PC-9 (cell line): Measurements from ENCODE around the gene FPR1. TPM values are rescaled to one million over a fixed set of nuclear protein-coding genes. Genes with fewer than 3 reads are reported as not detected.
"Not testable (repeated sequence)": the region's sequence is repeated elsewhere in the genome, so short reads cannot be mapped to it uniquely, and the experiment has no call there.

ENCODE experiments used
- BruUV-seq: library from RNA; stranded (reverse); fragments of 400-500 nt; replicated peaks from 2 replicates; lab custom pipeline; 2021; lab: Mats Ljungman, UMichigan
- CTCF ChIA-PET: fragments of 300-600 bp; sonication (Branson Sonifier 250); formaldehyde crosslinking; loops from one replicate; lab custom pipeline; 2022; ENCODE audit warnings: antibody characterized with exemption; lab: Charles Lee
- POLR2A ChIA-PET: fragments of 300-600 bp; sonication (Branson Sonifier 250); formaldehyde crosslinking; loops from one replicate; lab custom pipeline; 2022; ENCODE audit warnings: antibody characterized with exemption; ENCODE audit not compliant: unreplicated experiment; lab: Charles Lee
- DNase-seq, 2 experiments: peaks; one replicate each; pipeline versions ENCODE4 v3.0.0 to v3.0.0-alpha.2; 2015 to 2022; ENCODE audit warnings: mixed read lengths in 1 of 2
- H2AFZ ChIP-seq: fragments of 200-600 bp; sonication (generic); 2 replicates; pipeline ENCODE4 v1.8.1; 2017; ENCODE audit warnings: antibody characterized with exemption
- H3F3A ChIP-seq: fragments of 200-600 bp; sonication (generic); 2 replicates; pipeline ENCODE4 v1.8.1; 2017; ENCODE audit warnings: antibody characterized with exemption, mild to moderate bottlenecking, low read depth; ENCODE audit not compliant: insufficient read depth
- H3K27ac ChIP-seq: fragments of 200-600 bp; sonication (generic); 2 replicates; pipeline ENCODE4 v1.6.1; 2016; ENCODE audit warnings: mixed run types
- H3K27me3 ChIP-seq: fragments of 200-600 bp; sonication (generic); 2 replicates; pipeline ENCODE4 v1.6.1; 2016; ENCODE audit warnings: low read depth, mixed run types; ENCODE audit not compliant: insufficient read depth
- H3K36me3 ChIP-seq: fragments of 200-600 bp; sonication (generic); 2 replicates; pipeline ENCODE4 v1.6.1; 2016; ENCODE audit warnings: low read depth, mixed run types
- H3K4me1 ChIP-seq: fragments of 200-600 bp; sonication (generic); replicated peaks from 2 replicates; pipeline ENCODE4 v1.6.1; 2016; ENCODE audit warnings: mixed run types; ENCODE audit not compliant: insufficient read depth
- H3K4me2 ChIP-seq: fragments of 200-600 bp; sonication (generic); 2 replicates; pipeline ENCODE4 v1.6.1; 2017; ENCODE audit warnings: mixed run types
- H3K4me3 ChIP-seq: fragments of 200-600 bp; sonication (generic); 2 replicates; pipeline ENCODE4 v1.6.1; 2016; ENCODE audit warnings: mixed run types
- H3K79me2 ChIP-seq: fragments of 200-600 bp; sonication (generic); 2 replicates; pipeline ENCODE4 v1.6.1; 2017; ENCODE audit warnings: low read depth, mixed run types
- H3K9me2 ChIP-seq: fragments of 200-600 bp; sonication (generic); 2 replicates; pipeline ENCODE4 v1.8.1; 2017; ENCODE audit warnings: mild to moderate bottlenecking; ENCODE audit not compliant: insufficient read depth
- H3K9me3 ChIP-seq: fragments of 200-600 bp; sonication (generic); 2 replicates; pipeline ENCODE4 v1.8.1; 2016; ENCODE audit warnings: low read depth; ENCODE audit not compliant: insufficient read depth
- H4K20me1 ChIP-seq: fragments of 200-600 bp; sonication (generic); 2 replicates; pipeline ENCODE4 v1.8.1; 2017; ENCODE audit not compliant: insufficient read depth
- EZH2 ChIP-seq: fragments of 200-600 bp; sonication (generic); IDR thresholded peaks from 2 replicates; pipeline ENCODE4 v1.8.0; 2017; ENCODE audit warnings: antibody characterized with exemption, low read depth
- intact Hi-C: fragments of 100-400 bp; cut with micrococcal nuclease; formaldehyde crosslinking; loops from one replicate; pipeline ENCODE4 v1.10.0; 2022; ENCODE audit not compliant: unreplicated experiment
- total RNA-seq: library from RNA; stranded (reverse); gene quantifications from 2 replicates; pipeline ENCODE4 v1.2.3, GENCODE V29; 2021
- TF ChIP-seq, protein P1 (sequence below): fragments of 200-600 bp; sonication (generic); conservative IDR thresholded peaks from 2 replicates; pipeline ENCODE4 v1.6.1; 2017; ENCODE audit warnings: mixed run types, antibody characterized with exemption, mild to moderate bottlenecking, moderate library complexity

Gene FPR1
- total RNA-seq, 1 experiment from 2014 or later = not detected

DNA sequence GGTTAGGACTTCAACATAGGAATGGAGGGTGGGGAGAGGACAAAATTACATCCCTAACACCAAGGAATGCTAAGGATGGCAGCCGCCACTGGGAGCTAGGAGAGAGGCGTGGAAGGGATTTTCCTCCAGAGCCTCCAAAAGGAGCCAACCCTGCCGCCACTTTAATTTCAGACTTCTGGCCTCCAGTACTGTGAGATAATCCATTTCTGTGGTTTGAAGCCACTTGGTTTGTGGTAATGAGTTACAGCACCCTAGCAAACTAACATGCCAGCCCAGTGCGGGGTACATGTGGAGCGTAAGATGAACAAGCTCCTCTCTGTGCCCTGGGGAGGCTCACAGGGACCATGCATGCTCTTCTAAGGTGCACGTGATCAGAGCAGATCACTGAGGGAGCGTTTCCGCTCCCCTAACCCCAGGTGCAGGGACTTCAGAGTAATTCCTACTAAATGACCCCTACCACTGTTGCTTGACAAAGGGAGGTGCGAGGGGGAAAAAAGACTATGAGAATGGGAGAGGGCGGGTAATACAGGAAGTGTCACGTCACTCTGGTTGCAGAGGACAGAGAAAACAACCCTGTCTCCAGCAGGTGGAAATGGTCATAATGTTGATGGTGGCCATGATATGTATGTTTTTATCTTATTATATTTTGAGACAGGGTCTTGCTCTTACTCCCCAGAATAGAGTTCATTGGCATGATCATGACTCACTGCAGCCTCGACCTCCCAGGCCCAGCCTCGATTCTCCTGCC lies 12.0 kb downstream of the FPR1 start:
- no peaks in the 10 kb centered on the region for H3F3A ChIP-seq
- no peak overlapping the region for H3K27ac ChIP-seq
- no peaks in the 10 kb centered on the region for H3K36me3 ChIP-seq
- peaks cover 87% of the 10 kb centered on the region for H3K27me3 ChIP-seq
- no peaks in the 10 kb centered on the region for H3K9me3 ChIP-seq
- H3K4me3 ChIP-seq = no peak overlapping the region
- H4K20me1 ChIP-seq = no peaks in the 10 kb centered on the region; the same call in 1 of the 2 replicates
- H2AFZ ChIP-seq = no peak overlapping the region
- CTCF ChIA-PET = no interaction called here
- POLR2A ChIA-PET = no interaction called here
- intact Hi-C loops = no loop called here
- H3K4me2 ChIP-seq = no peak overlapping the region
- no peaks in the 10 kb centered on the region for H3K9me2 ChIP-seq
- no peaks in the 10 kb centered on the region for H3K79me2 ChIP-seq
- TF ChIP-seq, protein P1, sequence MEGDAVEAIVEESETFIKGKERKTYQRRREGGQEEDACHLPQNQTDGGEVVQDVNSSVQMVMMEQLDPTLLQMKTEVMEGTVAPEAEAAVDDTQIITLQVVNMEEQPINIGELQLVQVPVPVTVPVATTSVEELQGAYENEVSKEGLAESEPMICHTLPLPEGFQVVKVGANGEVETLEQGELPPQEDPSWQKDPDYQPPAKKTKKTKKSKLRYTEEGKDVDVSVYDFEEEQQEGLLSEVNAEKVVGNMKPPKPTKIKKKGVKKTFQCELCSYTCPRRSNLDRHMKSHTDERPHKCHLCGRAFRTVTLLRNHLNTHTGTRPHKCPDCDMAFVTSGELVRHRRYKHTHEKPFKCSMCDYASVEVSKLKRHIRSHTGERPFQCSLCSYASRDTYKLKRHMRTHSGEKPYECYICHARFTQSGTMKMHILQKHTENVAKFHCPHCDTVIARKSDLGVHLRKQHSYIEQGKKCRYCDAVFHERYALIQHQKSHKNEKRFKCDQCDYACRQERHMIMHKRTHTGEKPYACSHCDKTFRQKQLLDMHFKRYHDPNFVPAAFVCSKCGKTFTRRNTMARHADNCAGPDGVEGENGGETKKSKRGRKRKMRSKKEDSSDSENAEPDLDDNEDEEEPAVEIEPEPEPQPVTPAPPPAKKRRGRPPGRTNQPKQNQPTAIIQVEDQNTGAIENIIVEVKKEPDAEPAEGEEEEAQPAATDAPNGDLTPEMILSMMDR = no peak
- TF ChIP-seq EZH2 = no peak
- BruUV-seq = no TSS peak
- DNase-seq = no peak
- H3K4me1 ChIP-seq = no peaks in the 10 kb centered on the region

DNA sequence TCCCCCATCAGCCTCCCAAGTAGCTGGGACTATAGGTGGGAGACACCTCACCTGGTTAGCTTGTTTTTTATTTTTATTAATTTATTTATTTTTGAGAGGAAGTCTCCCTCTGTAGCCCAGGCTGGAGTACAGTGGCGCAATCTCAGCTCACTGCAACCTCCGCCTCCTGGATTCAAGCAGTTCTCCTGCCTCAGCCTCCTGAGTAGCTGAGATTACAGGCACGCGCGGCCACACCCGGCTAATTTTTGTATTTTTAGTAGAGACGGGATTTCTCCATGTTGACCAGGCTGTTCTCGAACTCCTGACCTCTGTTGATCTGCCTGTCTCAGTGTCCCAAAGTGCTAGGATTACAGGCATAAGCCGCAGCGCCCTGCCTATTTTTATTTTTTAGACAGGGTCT lies 13.2 kb downstream of the FPR1 start:
- H3K4me3 ChIP-seq, H3K9me3 ChIP-seq, H4K20me1 ChIP-seq, H3K9me2 ChIP-seq, H3K4me1 ChIP-seq, H3K36me3 ChIP-seq, intact Hi-C loops, BruUV-seq, H3K4me2 ChIP-seq, H2AFZ ChIP-seq, H3K27ac ChIP-seq, H3K79me2 ChIP-seq, CTCF ChIA-PET, DNase-seq, H3F3A ChIP-seq: not testable (repeated sequence)
- POLR2A ChIA-PET = interaction anchor here (0.7 kb wide), 1 partner anchor 145 kb away, joined by 3 read pairs; no protein-coding TSS in a partner anchor
- H3K27me3 ChIP-seq = peaks cover 88% of the 10 kb centered on the region

DNA sequence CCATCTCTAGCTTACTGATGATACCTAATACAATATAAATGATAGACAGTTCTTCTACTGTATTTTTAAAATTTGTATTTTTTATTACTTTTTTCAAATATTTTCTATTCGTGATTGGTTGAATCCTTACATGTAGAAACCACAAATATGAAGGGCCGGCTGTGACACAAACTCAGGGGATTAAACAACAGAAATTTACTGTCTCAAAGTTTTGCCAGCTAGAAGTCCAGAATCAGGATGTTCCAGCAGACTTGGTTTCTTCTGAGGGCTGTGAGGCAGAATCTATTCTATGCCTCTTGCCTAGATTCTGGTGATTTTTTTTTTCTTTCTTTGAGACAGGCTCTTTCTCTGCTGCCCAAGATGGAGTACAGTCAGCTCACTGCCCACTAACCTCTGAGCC lies 13.8 kb downstream of the FPR1 start:
- H2AFZ ChIP-seq = no peak overlapping the region
- no peaks in the 10 kb centered on the region; the same call in 1 of the 2 replicates for H4K20me1 ChIP-seq
- H3K4me3 ChIP-seq = no peak overlapping the region
- H3K27me3 ChIP-seq = peaks cover 88% of the 10 kb centered on the region
- no TSS peak for BruUV-seq
- TF ChIP-seq, protein P1 = no peak
- TF ChIP-seq EZH2 = no peak
- H3K9me2 ChIP-seq = no peaks in the 10 kb centered on the region
- H3K79me2 ChIP-seq = no peaks in the 10 kb centered on the region
- H3K4me2 ChIP-seq = no peak overlapping the region
- ChIA-PET POLR2A (interaction anchor here (0.7 kb wide), 1 partner anchor 144 kb away, joined by 3 read pairs; no protein-coding TSS in a partner anchor), CTCF (no interaction called here)
- no peaks in the 10 kb centered on the region for H3K4me1 ChIP-seq
- DNase-seq = no peak
- no peaks in the 10 kb centered on the region for H3K9me3 ChIP-seq
- no peaks in the 10 kb centered on the region for H3F3A ChIP-seq
- H3K27ac ChIP-seq = no peak overlapping the region
- intact Hi-C loops = no loop called here
- H3K36me3 ChIP-seq = no peaks in the 10 kb centered on the region
